Caki2 (cell line): Measurements from ENCODE around the gene AIPL1. TPM values are rescaled to one million over a fixed set of nuclear protein-coding genes. Genes with fewer than 3 reads are reported as not detected.

Experiments used
- DNase-seq: peaks from one replicate; pipeline ENCODE4 v3.0.0-alpha.2; 2015; ENCODE audit warnings: low read depth
- in situ Hi-C: cut with HindIII; loops from 2 replicates; pipeline ENCODE4 v1.10.0; 2016; ENCODE audit warnings: low sequenced_read_pairs, low pct_unique_long_range_greater_than_20kb, mixed read lengths
- total RNA-seq: library from RNA; depleted of rRNA; stranded (reverse); fragments of >200 nt; shearing (Covaris generic); gene quantifications from 2 replicates; pipeline ENCODE4 v1.2.3, GENCODE V29; 2014; ENCODE audit warnings: low replicate concordance; rRNA removed

The AIPL1 gene
- total RNA-seq, 1 experiment from 2014 or later: not detected

GRCh38 chr17:6388416-6388815, 46.5 kb downstream of the AIPL1 start:
- DNase-seq: no peak
- in situ Hi-C loops: no loop called here

GRCh38 chr17:6387858-6388257, 47.1 kb downstream of the AIPL1 start:
- DNase-seq: no peak
- in situ Hi-C loops: no loop called here

- DNase-seq: no peak
- in situ Hi-C loops: no loop called here
Observed at GRCh38 chr17:6387442-6387841, 47.5 kb downstream of the AIPL1 start.

GRCh38 chr17:6386041-6386630, 48.8 kb downstream of the AIPL1 start:
- in situ Hi-C loops: no loop called here
- DNase-seq: no peak

- DNase-seq: no peak
- in situ Hi-C loops: no loop called here
Observed at GRCh38 chr17:6384481-6384880, 50.4 kb downstream of the AIPL1 start.

GRCh38 chr17:6381526-6382465, 53.1 kb downstream of the AIPL1 start:
- DNase-seq: no peak
- in situ Hi-C loops: no loop called here

GRCh38 chr17:6380915-6381438, 53.9 kb downstream of the AIPL1 start:
- no peak for DNase-seq
- in situ Hi-C loops: no loop called here

GRCh38 chr17:6377906-6378305, 57.0 kb downstream of the AIPL1 start:
- DNase-seq: no peak
- in situ Hi-C loops: no loop called here

- in situ Hi-C loops: no loop called here
Observed at GRCh38 chr17:6376931-6377361, 58.0 kb downstream of the AIPL1 start.

GRCh38 chr17:6374761-6375312, 60.1 kb downstream of the AIPL1 start:
- DNase-seq: peak; percentile 73
- in situ Hi-C loops: no loop called here

More at GRCh38 chr17:6376931-6377361, 58.0 kb downstream of the AIPL1 start:
- DNase-seq: no peak

GRCh38 chr17:6374271-6374691, 60.6 kb downstream of the AIPL1 start:
- in situ Hi-C loops: no loop called here
- no peak for DNase-seq

Other genes starting within 250 kb of the AIPL1 start
- gene PIMREG, start 9.3 kb upstream of the AIPL1 start, total RNA-seq: 49.2 and 59.2 TPM in 2 replicates
- gene PITPNM3, start 121.4 kb upstream of the AIPL1 start, total RNA-seq: 0.20 and 2.2 TPM in 2 replicates
- 15.8 and 16.8 TPM in 2 replicates for gene KIAA0753, start 205.6 kb upstream of the AIPL1 start, total RNA-seq
- gene TXNDC17, start 205.9 kb upstream of the AIPL1 start, total RNA-seq: 104 and 186 TPM in 2 replicates
- gene MED31, start 216.5 kb upstream of the AIPL1 start, total RNA-seq: 3.4 and 13.9 TPM in 2 replicates
- 5.7 and 6.4 TPM in 2 replicates for gene C17orf100, start 216.6 kb upstream of the AIPL1 start, total RNA-seq